ENCODE data around the gene ARHGAP22.

The ARHGAP22 gene

GRCh38 chr10:48491392-48492139, 113.3 kb downstream of the ARHGAP22 start:
- in situ Hi-C loops (cut with MboI; ENCODE audit: low sequenced_read_pairs) = no loop called here

- in situ Hi-C loops (cut with MboI; ENCODE audit: low sequenced_read_pairs) = no loop called here
Measured at GRCh38 chr10:48490946-48491345, 113.9 kb downstream of the ARHGAP22 start.

GRCh38 chr10:48490571-48490940, 114.3 kb downstream of the ARHGAP22 start:
- in situ Hi-C loops (cut with MboI; ENCODE audit: low sequenced_read_pairs) = no loop called here

- in situ Hi-C loops (cut with MboI; ENCODE audit: low sequenced_read_pairs) = no loop called here
Measured at GRCh38 chr10:48489099-48489498, 115.8 kb downstream of the ARHGAP22 start.

GRCh38 chr10:48487244-48487643, 117.6 kb downstream of the ARHGAP22 start:
- in situ Hi-C loops (cut with MboI; ENCODE audit: low sequenced_read_pairs) = no loop called here

GRCh38 chr10:48485711-48486110, 119.2 kb downstream of the ARHGAP22 start:
- in situ Hi-C loops (cut with MboI; ENCODE audit: low sequenced_read_pairs) = no loop called here

- in situ Hi-C loops (cut with MboI; ENCODE audit: low sequenced_read_pairs) = no loop called here
Measured at GRCh38 chr10:48484911-48485310, 120.0 kb downstream of the ARHGAP22 start.

- in situ Hi-C loops (cut with MboI; ENCODE audit: low sequenced_read_pairs) = no loop called here
Measured at GRCh38 chr10:48482207-48482606, 122.7 kb downstream of the ARHGAP22 start.

- in situ Hi-C loops (cut with MboI; ENCODE audit: low sequenced_read_pairs) = no loop called here
Measured at GRCh38 chr10:48481385-48481784, 123.5 kb downstream of the ARHGAP22 start.

- in situ Hi-C loops (cut with MboI; ENCODE audit: low sequenced_read_pairs) = no loop called here
Measured at GRCh38 chr10:48480397-48481374, 124.2 kb downstream of the ARHGAP22 start.

GRCh38 chr10:48478980-48479811, 125.7 kb downstream of the ARHGAP22 start:
- in situ Hi-C loops (cut with MboI; ENCODE audit: low sequenced_read_pairs) = no loop called here

GRCh38 chr10:48478469-48478868, 126.4 kb downstream of the ARHGAP22 start:
- in situ Hi-C loops (cut with MboI; ENCODE audit: low sequenced_read_pairs) = no loop called here

GRCh38 chr10:48477616-48478015, 127.3 kb downstream of the ARHGAP22 start:
- in situ Hi-C loops (cut with MboI; ENCODE audit: low sequenced_read_pairs) = no loop called here

GRCh38 chr10:48477141-48477540, 127.7 kb downstream of the ARHGAP22 start:
- in situ Hi-C loops (cut with MboI; ENCODE audit: low sequenced_read_pairs) = no loop called here

- in situ Hi-C loops (cut with MboI; ENCODE audit: low sequenced_read_pairs) = no loop called here
Measured at GRCh38 chr10:48476279-48476982, 128.4 kb downstream of the ARHGAP22 start.

- in situ Hi-C loops (cut with MboI; ENCODE audit: low sequenced_read_pairs) = no loop called here
Measured at GRCh38 chr10:48475943-48476278, 129.0 kb downstream of the ARHGAP22 start.

GRCh38 chr10:48474765-48475365, 130.0 kb downstream of the ARHGAP22 start:
- in situ Hi-C loops (cut with MboI; ENCODE audit: low sequenced_read_pairs) = no loop called here

GRCh38 chr10:48473704-48474103, 131.2 kb downstream of the ARHGAP22 start:
- in situ Hi-C loops (cut with MboI; ENCODE audit: low sequenced_read_pairs) = no loop called here

GRCh38 chr10:48472501-48473069, 132.3 kb downstream of the ARHGAP22 start:
- in situ Hi-C loops (cut with MboI; ENCODE audit: low sequenced_read_pairs) = no loop called here

Data from HL-60/S4 (cell line).